Gastroesophageal sphincter (tissue), 3 donors: Measurements from ENCODE around the gene NEK1.

Source experiments
- EP300 ChIP-seq: sonication (generic); formaldehyde crosslinking; IDR thresholded peaks from one replicate; pipeline ENCODE4 v1.6.1; 2017; ENCODE audit warnings: antibody characterized with exemption, mild to moderate bottlenecking
- POLR2A ChIP-seq, 2 donors: fragments of 450-650 bp; IDR thresholded peaks; one replicate each; pipeline ENCODE4 v1.6.1; 2017; ENCODE audit warnings: antibody characterized with exemption in 2 of 2, mild to moderate bottlenecking in 2 of 2, moderate library complexity in 1 of 2
- POLR2AphosphoS5 ChIP-seq: sonication (generic); formaldehyde crosslinking; IDR thresholded peaks from one replicate; pipeline ENCODE4 v1.6.1; 2017; ENCODE audit warnings: antibody characterized with exemption
- TF ChIP-seq, protein P1 (sequence below), 4 experiments: fragments of 200-600 bp in 2 of 4; fragments of 450-650 bp in 2 of 4; sonication (generic) in 1 of 4; IDR thresholded peaks; one replicate each; pipeline ENCODE4 v1.5.1; 2017 to 2019; ENCODE audit warnings: antibody characterized with exemption in 4 of 4, mild to moderate bottlenecking in 2 of 4, moderate library complexity in 2 of 4

DNA sequence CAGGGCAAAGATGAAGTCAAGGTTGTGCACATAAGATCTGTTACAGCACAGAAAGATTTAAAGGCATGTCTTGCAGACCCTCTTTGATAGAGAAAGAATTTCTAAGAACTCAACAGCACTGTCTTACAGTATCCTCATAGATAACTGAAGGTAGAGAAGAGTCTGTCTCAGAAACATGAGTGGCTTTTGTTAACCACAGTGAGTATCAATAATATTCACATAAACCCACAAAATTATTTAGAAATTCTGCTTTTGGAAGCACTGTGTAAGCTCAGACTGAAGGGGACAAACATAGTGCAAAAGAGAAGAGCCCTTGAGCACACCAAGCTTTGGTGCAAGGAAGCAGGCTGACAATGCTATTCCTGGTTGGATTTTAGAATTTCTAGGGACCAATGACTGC, 175.6 kb downstream of the NEK1 start:
- TF ChIP-seq POLR2A (IDR thresholded peaks at IDR 0.05): no peak
- TF ChIP-seq, protein P1, sequence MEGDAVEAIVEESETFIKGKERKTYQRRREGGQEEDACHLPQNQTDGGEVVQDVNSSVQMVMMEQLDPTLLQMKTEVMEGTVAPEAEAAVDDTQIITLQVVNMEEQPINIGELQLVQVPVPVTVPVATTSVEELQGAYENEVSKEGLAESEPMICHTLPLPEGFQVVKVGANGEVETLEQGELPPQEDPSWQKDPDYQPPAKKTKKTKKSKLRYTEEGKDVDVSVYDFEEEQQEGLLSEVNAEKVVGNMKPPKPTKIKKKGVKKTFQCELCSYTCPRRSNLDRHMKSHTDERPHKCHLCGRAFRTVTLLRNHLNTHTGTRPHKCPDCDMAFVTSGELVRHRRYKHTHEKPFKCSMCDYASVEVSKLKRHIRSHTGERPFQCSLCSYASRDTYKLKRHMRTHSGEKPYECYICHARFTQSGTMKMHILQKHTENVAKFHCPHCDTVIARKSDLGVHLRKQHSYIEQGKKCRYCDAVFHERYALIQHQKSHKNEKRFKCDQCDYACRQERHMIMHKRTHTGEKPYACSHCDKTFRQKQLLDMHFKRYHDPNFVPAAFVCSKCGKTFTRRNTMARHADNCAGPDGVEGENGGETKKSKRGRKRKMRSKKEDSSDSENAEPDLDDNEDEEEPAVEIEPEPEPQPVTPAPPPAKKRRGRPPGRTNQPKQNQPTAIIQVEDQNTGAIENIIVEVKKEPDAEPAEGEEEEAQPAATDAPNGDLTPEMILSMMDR (IDR thresholded peaks at IDR 0.05): no peak
- no peak for TF ChIP-seq EP300
- no peak for TF ChIP-seq POLR2AphosphoS5
